HK-2 (cell line): ENCODE results near the gene TMEM95.
A peak's percentile ranks its signal among the peaks of the same experiment; 100 is the strongest.

Experiments used
- DNase-seq: peaks from one replicate; pipeline ENCODE4 v3.0.0-alpha.2; 2018; ENCODE audit not compliant: unreplicated experiment

Gene TMEM95

GRCh38 chr17:7355053-7355452, at the start of gene TMEM95:
Gene TMEM95, plus strand, starts transcription at chr17:7355156. Its CDS starts 49 bp downstream, at chr17:7355205.
- DNase-seq: peak; percentile 68

DNA sequence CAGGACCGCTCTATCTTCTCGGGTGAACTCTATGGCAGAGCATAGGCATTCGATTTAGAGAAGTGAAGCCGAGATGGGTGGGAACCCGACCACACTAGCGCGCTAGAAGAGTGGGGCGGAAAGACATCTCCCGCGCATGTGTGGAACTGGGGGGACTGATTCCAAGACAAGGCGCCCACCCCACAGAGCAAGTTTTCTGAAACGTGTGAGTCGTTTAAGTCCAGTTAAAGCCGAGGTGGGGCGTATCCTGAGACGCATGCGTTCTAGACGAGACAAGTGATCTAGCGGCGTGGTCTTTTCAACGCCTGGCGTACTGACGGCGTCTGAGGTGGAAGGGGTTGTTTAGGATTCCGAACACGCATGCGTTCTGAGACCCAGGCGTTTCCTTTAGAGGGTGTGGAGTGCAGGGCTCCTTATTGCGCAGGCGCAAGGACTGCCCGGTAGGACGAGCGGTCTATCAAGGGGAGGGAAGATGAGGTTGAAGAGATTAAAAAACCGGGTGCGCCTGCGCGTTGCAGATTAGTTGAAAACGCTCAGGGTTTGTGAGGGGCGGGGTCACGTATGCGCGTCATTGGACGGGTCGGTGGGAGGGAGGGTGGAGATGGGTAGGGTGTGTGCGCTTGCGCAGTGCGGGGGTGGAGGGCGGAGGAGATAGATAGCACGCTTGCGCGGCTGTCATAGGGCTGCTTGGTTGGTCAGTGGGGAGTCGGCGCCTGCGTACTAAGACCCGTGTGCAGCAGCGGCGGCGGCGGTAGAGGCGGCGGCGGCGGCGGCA, 47.9 kb upstream of the TMEM95 start, which contains the start of gene EIF5A:
EIF5A (plus strand) TSS at position 718 of the 775 bp plus-strand sequence. CDS start 2,008 bp downstream, outside the sequence.
- peak; percentile 100 for DNase-seq

DNA sequence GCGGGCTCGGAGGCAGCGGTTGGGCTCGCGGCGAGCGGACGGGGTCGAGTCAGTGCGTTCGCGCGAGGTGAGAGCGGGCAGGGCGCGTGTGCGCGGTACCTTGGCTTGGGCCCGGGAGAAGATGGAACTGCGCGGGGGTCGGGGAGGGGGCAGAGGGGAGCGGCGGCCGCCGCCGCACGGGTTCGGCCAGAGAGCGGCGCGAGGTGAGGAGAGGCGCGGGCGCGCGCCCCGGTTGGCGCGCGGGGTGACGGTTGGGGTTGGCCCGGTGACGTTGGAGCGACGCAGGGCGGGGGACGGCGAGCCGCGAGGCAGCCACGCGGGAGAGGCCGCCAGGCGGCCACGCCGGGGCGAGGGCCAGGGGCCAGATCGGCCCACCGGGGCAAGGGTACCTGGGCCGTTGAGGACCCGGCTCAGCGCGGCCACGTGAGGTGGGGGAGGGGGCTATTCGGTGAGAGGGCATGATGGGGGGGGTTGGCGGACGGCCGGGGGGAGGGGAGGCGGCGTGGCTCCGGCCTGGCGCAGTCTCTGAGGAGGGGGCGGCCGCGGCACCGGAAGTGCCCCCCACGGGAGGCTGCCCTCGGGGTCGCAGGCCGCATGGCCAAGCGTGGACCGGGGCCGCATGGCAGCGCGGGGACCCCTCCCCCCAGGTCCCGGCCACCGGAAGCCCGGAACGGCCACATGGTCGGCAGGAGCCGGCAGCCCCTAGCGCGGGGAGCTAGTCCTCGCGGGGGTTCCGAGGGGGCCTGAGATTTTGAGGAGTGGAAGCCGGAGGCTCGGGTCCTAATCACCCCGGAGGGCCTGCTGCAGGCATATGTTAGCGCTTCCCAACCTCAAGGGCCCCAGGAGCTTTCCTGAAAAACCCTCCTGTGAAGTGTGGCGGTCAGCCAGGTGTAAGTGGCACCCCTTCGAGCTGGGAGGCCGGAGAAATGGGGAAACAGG, 47.0 kb upstream of the TMEM95 start:
- peak; percentile 41 for DNase-seq

- peak; percentile 76 for DNase-seq
These were observed 46.1 kb upstream of the TMEM95 start for GRCh38 chr17:7308625-7309433.

GRCh38 chr17:7309628-7310027, 45.3 kb upstream of the TMEM95 start:
- DNase-seq: no peak

- DNase-seq: no peak
These were observed 43.7 kb upstream of the TMEM95 start for GRCh38 chr17:7311110-7311705.

DNA sequence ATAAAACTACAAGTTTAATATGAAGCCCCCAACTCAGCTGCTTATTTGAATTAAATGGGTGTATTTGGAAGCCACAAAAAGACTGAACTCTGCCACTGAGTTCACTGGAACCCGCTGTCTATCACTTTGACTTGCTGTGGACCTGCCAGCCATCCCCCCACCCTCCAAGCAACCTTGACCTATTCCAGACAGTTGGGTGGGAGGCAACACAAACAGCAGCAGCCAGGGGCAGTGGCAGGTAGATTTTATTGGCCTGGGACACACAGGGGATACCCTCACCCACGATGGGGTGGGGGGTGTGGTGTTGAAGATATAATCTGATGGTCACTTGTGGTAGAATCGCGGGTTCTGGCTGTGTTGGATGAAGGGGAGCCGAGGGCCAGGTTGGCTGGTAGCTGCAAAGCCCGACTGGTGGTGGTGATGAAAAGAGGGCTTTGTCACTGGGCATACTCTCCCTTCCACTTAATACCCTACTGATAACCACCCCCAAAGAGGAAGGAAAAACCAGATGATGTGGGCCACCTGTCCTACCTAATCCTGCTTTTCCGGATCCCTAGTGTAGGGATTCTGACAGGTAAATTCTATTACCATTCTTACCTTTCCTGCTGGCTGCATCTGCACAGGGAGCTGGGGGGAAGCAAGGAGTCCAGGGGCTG, 42.4 kb upstream of the TMEM95 start:
- DNase-seq: no peak

DNA sequence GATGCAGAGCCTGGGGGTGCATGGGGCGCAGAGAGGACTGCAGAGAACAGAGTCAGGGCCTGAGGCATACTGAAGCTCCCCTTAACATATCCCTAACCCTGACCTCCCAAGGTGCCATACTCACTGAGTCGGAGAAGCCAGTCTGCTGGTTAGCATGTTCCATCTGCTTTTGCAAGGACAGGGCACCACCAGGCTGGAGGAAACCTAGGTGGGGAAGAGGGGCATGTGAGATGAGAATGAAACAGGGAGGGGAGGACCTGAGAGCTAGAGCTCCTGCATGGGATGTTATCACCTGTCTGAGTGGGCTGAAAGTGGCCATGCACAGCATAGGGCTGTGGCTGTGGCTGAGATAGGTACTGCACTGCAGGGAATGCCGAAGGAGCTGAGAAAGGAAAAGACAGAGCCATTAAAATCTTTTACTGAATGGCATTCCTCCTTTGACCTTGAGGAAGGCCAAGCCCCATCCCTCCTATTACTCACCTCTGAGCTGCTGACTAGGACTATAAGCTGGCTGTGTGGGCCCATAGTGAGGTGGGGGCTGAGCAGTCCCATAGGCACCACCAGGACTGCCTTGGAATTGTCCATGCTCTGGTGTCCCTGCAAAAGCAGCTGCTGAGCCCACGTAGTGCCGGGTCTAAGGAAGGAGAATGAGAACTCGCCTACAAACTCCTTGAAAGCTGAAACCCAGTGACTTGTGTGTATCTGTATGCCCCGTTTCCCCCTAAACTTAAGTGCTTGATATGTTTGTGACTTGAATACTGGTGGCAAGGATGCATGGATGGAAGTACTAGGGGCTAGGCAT, 41.7 kb upstream of the TMEM95 start:
- peak; percentile 39 for DNase-seq

DNA sequence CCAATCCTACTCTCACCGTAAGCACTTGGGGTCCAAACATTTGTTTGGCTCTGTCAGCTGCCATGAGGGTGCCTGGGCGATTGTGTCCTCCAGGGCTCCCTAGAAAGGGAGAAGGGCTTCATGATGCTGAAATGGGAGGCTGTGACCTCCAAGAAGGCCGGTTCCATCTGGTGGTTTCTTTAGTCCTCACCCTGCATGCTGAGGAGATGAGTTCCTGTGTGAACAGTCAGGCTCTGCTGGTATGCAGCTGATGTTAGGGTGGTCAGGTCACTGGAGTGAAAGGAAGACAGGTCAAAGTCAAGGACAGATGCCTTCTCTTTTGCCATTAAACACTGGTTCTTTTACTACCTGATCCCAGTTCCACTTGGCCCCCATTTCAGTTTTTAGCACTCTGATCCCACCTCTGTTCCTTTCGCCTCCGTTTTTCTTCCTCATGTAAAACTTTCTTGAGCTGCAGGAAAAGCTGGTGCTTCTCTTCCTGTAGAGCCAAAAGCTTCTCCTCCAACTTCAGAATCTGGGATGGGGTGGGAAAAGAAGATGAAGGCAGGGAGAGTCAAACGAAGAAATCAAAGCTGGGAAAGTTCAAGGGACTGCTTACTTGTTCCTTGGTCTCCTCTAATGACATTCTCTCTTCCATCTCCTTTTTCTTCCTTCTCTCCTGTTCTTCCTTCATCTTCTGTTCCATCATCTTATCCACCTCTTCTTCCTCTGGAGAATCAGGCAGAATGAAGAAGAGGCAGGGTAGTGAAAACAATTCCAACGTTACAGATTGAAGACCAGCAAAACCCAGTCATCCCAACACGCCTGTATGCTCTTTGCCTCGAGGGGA, 40.9 kb upstream of the TMEM95 start:
- peak; percentile 42 for DNase-seq

DNA sequence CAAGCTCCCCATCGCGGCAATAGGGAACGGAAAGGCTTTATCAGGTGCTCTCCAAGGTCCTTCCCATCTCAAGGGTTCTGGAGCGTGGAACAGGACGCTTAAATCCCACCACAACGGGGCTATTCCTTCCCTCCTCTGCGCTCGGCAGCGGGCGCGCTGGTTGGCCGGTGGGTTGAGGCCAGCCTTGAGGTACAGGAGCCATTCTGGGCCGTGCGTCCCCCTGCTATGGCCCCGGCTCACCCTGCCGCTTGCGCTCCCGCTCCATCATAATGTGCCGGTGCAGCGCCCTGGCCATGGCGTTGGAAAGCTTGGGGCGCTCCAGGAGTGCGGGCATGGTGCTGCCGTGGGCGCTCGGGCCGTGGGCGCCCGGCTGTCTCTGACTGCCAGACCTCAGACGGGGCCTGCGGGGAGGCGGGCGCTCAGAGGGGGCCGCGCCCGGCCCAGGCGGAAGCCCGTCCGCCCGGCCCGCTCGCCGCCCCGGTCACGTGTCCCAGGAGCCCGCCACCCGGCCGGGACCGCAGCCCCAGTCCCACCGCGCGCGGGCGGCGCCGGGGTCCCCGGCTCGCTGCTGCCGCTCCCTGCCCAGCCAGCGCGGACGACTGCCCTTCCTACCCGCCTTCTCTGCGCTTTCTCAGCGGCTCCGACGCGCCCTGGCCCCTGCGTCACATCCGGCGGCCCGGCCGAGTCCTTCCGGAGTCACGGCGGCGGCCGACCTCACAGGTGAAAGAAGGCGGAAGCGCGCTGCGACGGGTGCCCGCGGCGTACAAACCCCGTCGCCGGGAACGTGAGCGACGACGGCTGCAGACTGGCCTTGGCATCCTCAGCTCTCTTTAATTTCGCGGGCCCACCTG, 40.0 kb upstream of the TMEM95 start, which contains the start of gene GPS2:
GPS2 (minus strand) TSS at position 642 of the 851 bp plus-strand sequence; CDS start at position 334, 308 bp downstream.
- peak; percentile 90 for DNase-seq

GRCh38 chr17:7315570-7316235, 39.3 kb upstream of the TMEM95 start:
- peak; percentile 15 for DNase-seq

DNA sequence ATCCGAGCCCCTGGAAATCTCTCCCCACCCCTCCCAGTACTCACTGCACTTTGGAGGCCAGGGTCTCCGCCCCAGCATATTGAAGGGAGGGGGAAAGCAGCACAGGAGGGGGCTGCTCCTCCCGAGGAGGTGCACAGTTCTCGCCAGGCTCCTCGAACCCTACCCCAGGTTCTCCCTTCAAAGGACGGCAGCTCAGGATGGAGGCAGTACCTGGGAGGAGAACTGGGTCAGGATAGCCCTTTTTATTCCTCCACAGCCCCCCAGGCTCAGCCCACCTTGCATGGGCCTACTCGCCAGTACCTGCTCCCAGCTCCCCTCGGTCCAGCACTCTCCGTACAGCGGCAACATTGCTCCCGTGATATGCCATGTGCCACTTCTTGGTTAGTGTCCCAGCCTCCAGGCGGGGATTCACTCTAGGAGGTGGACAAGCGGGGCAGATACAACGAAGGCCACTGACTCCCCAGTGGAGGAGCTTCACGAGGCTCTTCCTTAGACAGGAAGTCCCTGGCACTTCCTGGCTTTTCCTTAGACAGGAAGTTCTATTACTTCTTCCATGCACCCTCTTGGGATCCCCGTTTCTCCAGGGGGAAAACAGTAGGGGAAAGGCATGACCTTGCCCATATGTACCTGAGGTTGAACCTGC, 37.7 kb upstream of the TMEM95 start:
- DNase-seq: no peak

DNA sequence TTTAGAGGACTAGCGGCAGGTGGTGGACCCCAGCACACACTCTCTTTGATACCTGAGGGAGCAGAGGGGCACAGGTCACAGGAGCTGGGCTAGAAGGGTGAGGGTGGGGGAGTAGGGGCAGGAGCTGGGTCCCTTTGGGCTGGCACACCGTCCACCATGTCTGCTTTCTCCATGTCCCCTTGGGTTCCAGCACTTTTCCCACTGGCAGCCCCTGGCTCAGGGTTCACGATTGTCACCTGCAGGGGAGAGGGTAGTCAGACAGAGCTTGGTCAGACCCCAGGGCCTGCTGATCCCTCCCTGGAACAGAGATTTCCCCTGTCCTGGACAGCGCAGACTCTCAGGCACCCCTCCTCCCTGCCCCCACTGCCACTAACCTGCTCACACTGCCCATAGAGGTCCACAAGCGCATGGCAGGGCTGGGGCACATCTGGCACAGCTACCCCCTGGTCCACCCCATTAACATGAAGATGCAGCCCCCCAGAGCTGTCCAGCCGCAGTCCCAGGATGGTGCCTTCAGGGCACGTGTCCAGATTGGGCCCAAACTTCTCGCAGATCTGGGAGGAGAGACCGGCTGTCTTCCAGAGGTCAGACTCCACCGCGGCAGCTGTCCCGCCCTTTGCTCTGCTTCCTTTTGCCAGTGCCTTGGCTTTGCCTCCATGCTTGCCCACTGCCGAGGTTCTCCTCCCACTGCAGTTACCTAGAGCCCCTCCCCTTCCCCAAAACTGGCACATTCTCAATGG, 36.7 kb upstream of the TMEM95 start:
- no peak for DNase-seq

- DNase-seq: no peak
These were observed 33.5 kb upstream of the TMEM95 start for GRCh38 chr17:7321466-7321865.

GRCh38 chr17:7322520-7323194, 32.3 kb upstream of the TMEM95 start:
- no peak for DNase-seq
